Activated CD4-positive, alpha-beta T cell treated with anti-CD3 and anti-CD28 coated beads for 36 hours (primary cell): Measurements from ENCODE around the gene LRRC40. TPM values are rescaled to one million over a fixed set of nuclear protein-coding genes. Genes with fewer than 3 reads are reported as not detected.
A peak's percentile ranks its signal among the peaks of the same experiment; 100 is the strongest.
"Not testable (repeated sequence)": the region's sequence is repeated elsewhere in the genome, so short reads cannot be mapped to it uniquely, and the experiment has no call there.

Experiments used
- ATAC-seq: fragments of 200-7000 bp; cut with Tn5 transposase; one replicate; pipeline ENCODE4 v1.10.0; 2021; ENCODE audit warnings: mild to moderate bottlenecking, moderate library complexity
- CTCF ChIA-PET: fragments of 350-600 bp; sonication (Branson Sonifier 250); formaldehyde crosslinking; loops from one replicate; lab custom pipeline; 2021; ENCODE audit warnings: antibody characterized with exemption; lab: Charles Lee
- POLR2A ChIA-PET: fragments of 350-600 bp; sonication (Branson Sonifier 250); formaldehyde crosslinking; loops from one replicate; lab custom pipeline; 2021; ENCODE audit warnings: antibody characterized with exemption, inconsistent platforms; lab: Charles Lee
- DNase-seq: peaks from one replicate; pipeline ENCODE4 v3.0.0-alpha.2; 2020
- H3K27ac Mint-ChIP-seq: one replicate; pipeline ENCODE4 v1.8.0; 2021; ENCODE audit warnings: mixed read lengths
- H3K27me3 Mint-ChIP-seq: one replicate; pipeline ENCODE4 v1.8.0; 2021; ENCODE audit warnings: mixed read lengths
- H3K36me3 Mint-ChIP-seq: one replicate; pipeline ENCODE4 v1.8.0; 2021; ENCODE audit warnings: low read depth, mixed read lengths
- H3K4me1 Mint-ChIP-seq: one replicate; pipeline ENCODE4 v1.8.0; 2021; ENCODE audit warnings: mixed read lengths
- H3K4me3 Mint-ChIP-seq: one replicate; pipeline ENCODE4 v1.8.0; 2021; ENCODE audit warnings: mild to moderate bottlenecking, moderate library complexity, mixed read lengths
- H3K9me3 Mint-ChIP-seq: one replicate; pipeline ENCODE4 v1.8.0; 2021; ENCODE audit warnings: low read depth, mixed read lengths
- intact Hi-C, 2 experiments: fragments of 100-400 bp; cut with DNase I in 1 of 2; cut with micrococcal nuclease in 1 of 2; formaldehyde crosslinking; loops; one replicate each; pipeline versions ENCODE4 v1.14.2 to v1.15.1; 2022 to 2024; cut with DNase I, micrococcal nuclease
- total RNA-seq, 2 experiments: library from RNA; stranded (reverse); gene quantifications; one replicate each; pipeline ENCODE4 v1.2.3, GENCODE V29; 2021

Gene LRRC40
- total RNA-seq, 2 experiments from 2014 or later = 23.2 to 26.4 TPM

- DNase-seq = no peak
- ATAC-seq = no peak
- intact Hi-C loops = no loop called here
- POLR2A ChIA-PET = no interaction called here
- Mint-ChIP-seq H3K4me1 (peaks cover 52% of the 10 kb centered on the region), H3K4me3 (peak overlapping the region; percentile 99), H3K27ac (peak overlapping the region; percentile 99), H3K9me3 (no peaks in the 10 kb centered on the region), H3K36me3 (peaks cover 17% of the 10 kb centered on the region), H3K27me3 (no peaks in the 10 kb centered on the region)
- CTCF ChIA-PET = no interaction called here
Observed at GRCh38 chr1:70204139-70204538, 1.2 kb downstream of the LRRC40 start.

GRCh38 chr1:70202173-70202758 lies 3.1 kb downstream of the LRRC40 start:
- Mint-ChIP-seq H3K9me3 (no peaks in the 10 kb centered on the region), H3K27ac (no peak overlapping the region), H3K36me3 (peaks cover 15% of the 10 kb centered on the region), H3K4me1 (peaks cover 38% of the 10 kb centered on the region), H3K4me3 (no peak overlapping the region), H3K27me3 (no peaks in the 10 kb centered on the region)
- ChIA-PET POLR2A (no interaction called here), CTCF (interaction anchor here (0.5 to 1.0 kb wide), 3 partner anchors 11 to 21 kb away, joined by 3 to 4 read pairs (median 4); no protein-coding TSS in a partner anchor)
- intact Hi-C loops = no loop called here
- ATAC-seq = no peak
- DNase-seq = no peak

DNA sequence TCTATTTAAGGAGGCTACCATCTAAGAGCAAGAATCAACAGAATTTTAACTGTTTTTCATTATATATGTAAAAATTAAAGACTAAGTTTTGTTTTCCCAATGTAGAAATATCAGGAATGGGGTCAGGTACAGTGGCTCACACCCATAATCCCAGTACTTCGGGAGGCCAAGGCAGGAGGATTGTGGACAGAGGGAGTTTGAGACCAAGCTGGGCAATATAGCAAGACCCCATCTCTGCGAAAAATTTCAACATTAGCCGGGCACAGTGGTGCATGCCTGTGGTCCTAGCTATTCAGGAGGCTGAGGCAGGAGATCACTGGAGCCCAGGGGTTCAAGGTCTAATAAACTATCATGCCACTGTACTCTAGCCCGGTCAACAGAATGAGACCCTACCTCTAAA lies 5.3 kb downstream of the LRRC40 start:
- Mint-ChIP-seq H3K27me3 (no peaks in the 10 kb centered on the region), H3K27ac (no peak overlapping the region), H3K36me3 (peaks cover 10% of the 10 kb centered on the region), H3K4me1 (peaks cover 34% of the 10 kb centered on the region), H3K4me3 (no peak overlapping the region), H3K9me3 (no peaks in the 10 kb centered on the region)
- no peak for DNase-seq
- ChIA-PET CTCF (no interaction called here), POLR2A (no interaction called here)
- intact Hi-C loops = no loop called here
- no peak for ATAC-seq

GRCh38 chr1:70196333-70196732 lies 9.0 kb downstream of the LRRC40 start:
- Mint-ChIP-seq H3K9me3 (no peaks in the 10 kb centered on the region), H3K4me3 (no peak overlapping the region), H3K27me3 (no peaks in the 10 kb centered on the region), H3K27ac (no peak overlapping the region), H3K36me3 (peaks cover 14% of the 10 kb centered on the region), H3K4me1 (peaks cover 6% of the 10 kb centered on the region)
- ChIA-PET POLR2A (no interaction called here), CTCF (no interaction called here)
- no peak for DNase-seq
- intact Hi-C loops = no loop called here
- ATAC-seq = no peak

GRCh38 chr1:70195342-70195741 lies 10.0 kb downstream of the LRRC40 start:
- Mint-ChIP-seq H3K4me1 (peaks cover 5% of the 10 kb centered on the region), H3K4me3 (no peak overlapping the region), H3K9me3 (no peaks in the 10 kb centered on the region), H3K27me3 (no peaks in the 10 kb centered on the region), H3K27ac (no peak overlapping the region), H3K36me3 (peaks cover 11% of the 10 kb centered on the region)
- DNase-seq = no peak
- intact Hi-C loops = no loop called here
- ChIA-PET POLR2A (no interaction called here), CTCF (no interaction called here)
- ATAC-seq = no peak

- Mint-ChIP-seq H3K36me3 (peaks cover 11% of the 10 kb centered on the region), H3K27me3 (no peaks in the 10 kb centered on the region), H3K27ac (no peak overlapping the region), H3K9me3 (no peaks in the 10 kb centered on the region), H3K4me3 (no peak overlapping the region), H3K4me1 (peaks cover 10% of the 10 kb centered on the region)
- POLR2A ChIA-PET = no interaction called here
- CTCF ChIA-PET = no interaction called here
- intact Hi-C loops = no loop called here
- DNase-seq (no peak), ATAC-seq (no peak)
Observed at GRCh38 chr1:70194601-70195000, 10.8 kb downstream of the LRRC40 start.

DNA sequence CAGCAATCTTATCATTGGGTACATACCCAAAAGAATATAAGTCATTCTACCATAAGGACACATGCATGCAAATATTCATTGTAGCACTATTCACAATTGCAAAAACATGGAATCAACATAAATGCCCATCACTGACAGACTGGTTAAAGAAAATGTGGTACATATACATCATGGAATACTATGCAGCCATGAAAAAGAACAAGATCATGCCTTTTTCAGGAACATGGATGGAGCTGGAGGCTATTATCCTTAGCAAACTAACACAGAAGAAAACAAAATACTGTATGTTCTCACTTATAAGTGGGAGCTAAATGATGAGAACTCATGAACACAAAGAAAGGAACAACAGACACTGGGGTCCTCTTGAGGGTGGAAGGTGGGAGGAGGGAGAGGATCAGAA lies 12.9 kb downstream of the LRRC40 start:
- H3K4me3 Mint-ChIP-seq, POLR2A ChIA-PET, H3K4me1 Mint-ChIP-seq, H3K36me3 Mint-ChIP-seq, H3K27me3 Mint-ChIP-seq, DNase-seq, intact Hi-C loops, H3K27ac Mint-ChIP-seq, H3K9me3 Mint-ChIP-seq, ATAC-seq: not testable (repeated sequence)
- CTCF ChIA-PET = interaction anchor here (0.6 to 1.1 kb wide), 3 partner anchors 42 to 209 kb away, joined by 3 to 8 read pairs (median 5); no protein-coding TSS in a partner anchor

GRCh38 chr1:70190180-70190579 lies 15.2 kb downstream of the LRRC40 start:
- Mint-ChIP-seq H3K36me3 (peaks cover 12% of the 10 kb centered on the region), H3K4me1 (peaks cover 8% of the 10 kb centered on the region), H3K27me3 (no peaks in the 10 kb centered on the region), H3K27ac (no peak overlapping the region), H3K9me3 (no peaks in the 10 kb centered on the region), H3K4me3 (no peak overlapping the region)
- no peak for ATAC-seq
- intact Hi-C loops = no loop called here
- ChIA-PET CTCF (interaction anchor here (0.7 to 0.8 kb wide), 2 partner anchors 220 to 244 kb away, joined by 3 read pairs; no protein-coding TSS in a partner anchor), POLR2A (interaction anchor here (0.6 kb wide), 1 partner anchor 31 kb away, joined by 4 read pairs; no protein-coding TSS in a partner anchor)
- no peak for DNase-seq

DNA sequence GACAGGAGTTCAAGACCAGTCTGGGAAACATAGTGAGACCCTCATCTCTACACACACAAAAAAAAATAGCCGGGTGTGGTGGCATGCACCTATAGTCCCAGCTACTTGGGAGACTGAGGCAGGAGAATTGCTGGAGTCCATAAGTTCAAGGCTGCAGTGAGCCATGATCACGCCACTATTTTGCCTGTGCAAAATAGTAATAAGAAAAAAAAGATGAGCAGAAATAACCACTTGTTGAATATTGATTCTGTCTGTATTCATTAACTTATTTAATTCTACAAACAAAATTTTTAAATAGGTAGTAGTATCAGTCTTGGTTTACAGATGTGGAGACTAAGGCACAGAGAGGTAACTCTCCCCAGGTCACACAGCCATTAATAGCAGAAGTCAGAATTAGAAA lies 16.9 kb downstream of the LRRC40 start:
- Mint-ChIP-seq H3K27ac (no peak overlapping the region), H3K4me1 (peaks cover 8% of the 10 kb centered on the region), H3K27me3 (no peaks in the 10 kb centered on the region), H3K9me3 (no peaks in the 10 kb centered on the region), H3K36me3 (peaks cover 16% of the 10 kb centered on the region), H3K4me3 (no peak overlapping the region)
- DNase-seq = no peak
- ATAC-seq = no peak
- CTCF ChIA-PET = no interaction called here
- POLR2A ChIA-PET = no interaction called here
- intact Hi-C loops = no loop called here

DNA sequence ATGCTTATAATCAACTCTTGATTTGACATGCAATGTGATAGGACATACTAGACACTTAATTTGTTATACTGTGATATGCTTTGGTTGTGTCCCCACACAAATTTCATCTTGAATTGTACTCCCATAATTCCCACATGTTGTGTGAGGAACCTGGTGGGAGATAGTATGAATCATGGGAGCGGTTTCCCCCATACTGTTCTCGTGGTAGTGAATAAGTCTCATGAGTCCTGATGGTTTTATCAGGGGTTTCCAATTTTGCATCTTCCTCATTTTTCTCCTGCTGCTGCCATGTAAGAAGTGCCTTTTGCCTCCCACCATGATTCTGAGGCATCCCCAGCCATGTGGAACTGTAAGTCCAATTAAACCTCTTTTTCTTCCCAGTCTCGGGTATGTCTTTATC lies 20.2 kb downstream of the LRRC40 start:
- H3K4me1 Mint-ChIP-seq, POLR2A ChIA-PET, H3K4me3 Mint-ChIP-seq, CTCF ChIA-PET, intact Hi-C loops, DNase-seq, ATAC-seq, H3K27me3 Mint-ChIP-seq, H3K9me3 Mint-ChIP-seq: not testable (repeated sequence)
- Mint-ChIP-seq H3K27ac (peak overlapping the region; percentile 2), H3K36me3 (peaks cover 20% of the 10 kb centered on the region)

DNA sequence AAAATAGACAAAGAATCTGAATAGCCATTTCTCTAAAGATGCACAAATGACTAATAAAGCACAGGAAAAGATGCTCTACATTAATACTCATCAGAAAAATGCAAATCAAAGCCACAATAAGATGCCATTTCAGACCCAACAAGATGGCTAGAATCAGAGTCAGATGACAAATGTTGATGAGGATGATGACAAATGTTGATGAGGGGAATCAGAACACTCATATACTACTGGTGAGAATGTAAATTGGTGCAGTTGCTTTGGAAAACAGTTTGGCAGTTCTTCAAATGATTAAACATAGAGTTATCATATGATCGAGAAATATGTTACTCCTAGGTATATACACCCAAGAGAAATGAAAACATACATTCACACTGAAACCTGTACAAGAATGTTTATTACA lies 33.9 kb downstream of the LRRC40 start:
- ChIA-PET POLR2A (no interaction called here), CTCF (no interaction called here)
- ATAC-seq (peak; percentile 49), DNase-seq (no peak)
- no peak overlapping the region for H3K27ac Mint-ChIP-seq
- H3K27me3 Mint-ChIP-seq = no peaks in the 10 kb centered on the region
- peaks cover 18% of the 10 kb centered on the region for H3K36me3 Mint-ChIP-seq
- intact Hi-C loops = no loop called here
- no peak overlapping the region for H3K4me3 Mint-ChIP-seq
- no peaks in the 10 kb centered on the region for H3K9me3 Mint-ChIP-seq
- H3K4me1 Mint-ChIP-seq = peaks cover 11% of the 10 kb centered on the region

- ChIA-PET CTCF (interaction anchor here (0.6 to 1.3 kb wide), 2 partner anchors 13 to 19 kb away, joined by 3 read pairs; no protein-coding TSS in a partner anchor), POLR2A (no interaction called here)
- ATAC-seq (peak; percentile 65), DNase-seq (no peak)
- no peaks in the 10 kb centered on the region for H3K27me3 Mint-ChIP-seq
- no peak overlapping the region for H3K4me3 Mint-ChIP-seq
- intact Hi-C loops = no loop called here
- H3K4me1 Mint-ChIP-seq = peaks cover 11% of the 10 kb centered on the region
- no peak overlapping the region for H3K27ac Mint-ChIP-seq
- peaks cover 20% of the 10 kb centered on the region for H3K36me3 Mint-ChIP-seq
- H3K9me3 Mint-ChIP-seq = no peaks in the 10 kb centered on the region
Observed at GRCh38 chr1:70169018-70169839, 36.1 kb downstream of the LRRC40 start.
